PC-3 (cell line): ENCODE results near the gene COL9A3.

ENCODE experiments used
- CTCF ChIP-seq: fragments of 300-600 bp; sonication (generic); conservative IDR thresholded peaks from 2 replicates; pipeline ENCODE4 v1.5.1; 2017; ENCODE audit warnings: antibody characterized with exemption, low read depth, mild to moderate bottlenecking, low read length
- EZH2 ChIP-seq: fragments of 300-600 bp; sonication (generic); IDR thresholded peaks from one replicate; pipeline ENCODE4 v1.6.1; 2017; ENCODE audit warnings: antibody characterized with exemption, mild to moderate bottlenecking, low read length; ENCODE audit not compliant: unreplicated experiment

- TF ChIP-seq CTCF (no peak), EZH2 (no peak)
Observed at GRCh38 chr20:62788607-62789006, 28.2 kb upstream of the COL9A3 start.
